ENCODE measurements around the gene ZNF12. TPM values are rescaled to one million over a fixed set of nuclear protein-coding genes. Genes with fewer than 3 reads are reported as not detected.

ZNF12 gene
- total and polyA plus RNA-seq, 4 donors, result 4.4 to 9.9 (median 7.6) TPM

- WGBS, result 96% methylated on average over 146 of the region's 146 CpGs
- TF ChIP-seq RXRA (IDR thresholded peaks at IDR 0.05), result no peak
- TF ChIP-seq JUND (IDR thresholded peaks at IDR 0.05), result no peak
- TF ChIP-seq GABPA (IDR thresholded peaks at IDR 0.05 in 1 of 2, conservative IDR thresholded peaks at IDR 0.05 in 1 of 2), result no peak
- TF ChIP-seq EGR1 (IDR thresholded peaks at IDR 0.05; ENCODE audit: low read depth in 2 of 2), result no peak
- Histone ChIP-seq H3K27ac (ENCODE audit: low read depth in 1 of 2, low read length in 2 of 2) (no peak overlapping the region), H3K9ac (ENCODE audit: low read depth in 1 of 2, low read length in 2 of 2) (no peak overlapping the region), H3K9me3 (ENCODE audit: control insufficient read depth in 4 of 4, low read length in 3 of 4) (peaks cover 2 to 19% (median 8%) of the 10 kb centered on the region in 4 donors), H3K4me3 (ENCODE audit: low read depth in 1 of 3, low read length in 3 of 3) (no peak overlapping the region), H3K27me3 (ENCODE audit: control insufficient read depth in 4 of 4, insufficient read depth in 4 of 4, low read length in 3 of 4) (no peaks in the 10 kb centered on the region), H3K36me3 (ENCODE audit: control insufficient read depth in 4 of 4, insufficient read depth in 3 of 4, low read depth in 1 of 4, low read length in 3 of 4) (peaks cover 21 to 56% (median 26%) of the 10 kb centered on the region in 4 donors), H3K4me1 (ENCODE audit: control insufficient read depth in 4 of 4, insufficient read depth in 4 of 4, low read length in 3 of 4) (no peaks in the 10 kb centered on the region)
- DNase-seq (ENCODE audit: low spot score), result no peak
Measured at GRCh38 chr7:6653071-6654003, 53.4 kb downstream of the ZNF12 start.

DNA sequence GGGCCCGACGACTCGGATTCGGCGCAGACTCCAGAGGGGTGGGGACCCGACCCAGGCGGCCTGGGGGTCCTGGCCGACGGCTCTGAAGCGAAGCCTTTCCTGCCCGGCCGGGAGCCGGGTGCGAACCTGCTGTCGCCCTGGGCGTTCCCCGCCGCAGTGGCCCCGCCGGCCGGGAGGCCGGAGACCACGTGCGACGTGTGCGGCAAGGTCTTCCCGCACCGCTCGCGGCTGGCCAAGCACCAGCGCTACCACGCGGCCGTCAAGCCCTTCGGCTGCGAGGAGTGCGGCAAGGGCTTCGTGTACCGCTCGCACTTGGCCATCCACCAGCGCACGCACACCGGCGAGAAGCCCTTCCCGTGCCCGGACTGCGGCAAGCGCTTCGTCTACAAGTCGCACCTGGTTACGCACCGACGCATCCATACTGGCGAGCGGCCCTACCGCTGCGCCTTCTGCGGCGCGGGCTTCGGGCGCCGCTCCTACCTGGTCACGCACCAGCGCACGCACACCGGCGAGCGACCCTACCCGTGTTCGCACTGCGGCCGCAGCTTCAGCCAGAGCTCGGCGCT, 54.2 kb downstream of the ZNF12 start:
- DNase-seq (ENCODE audit: low spot score), result no peak
- TF ChIP-seq, protein P1, sequence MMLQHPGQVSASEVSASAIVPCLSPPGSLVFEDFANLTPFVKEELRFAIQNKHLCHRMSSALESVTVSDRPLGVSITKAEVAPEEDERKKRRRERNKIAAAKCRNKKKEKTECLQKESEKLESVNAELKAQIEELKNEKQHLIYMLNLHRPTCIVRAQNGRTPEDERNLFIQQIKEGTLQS (IDR thresholded peaks at IDR 0.05), result no peak
- no peak for TF ChIP-seq NR2F2 (IDR thresholded peaks at IDR 0.05)
- TF ChIP-seq HNF4G (IDR thresholded peaks at IDR 0.05), result no peak
- TF ChIP-seq FOXA2 (IDR thresholded peaks at IDR 0.05), result no peak
- TF ChIP-seq, protein P2, sequence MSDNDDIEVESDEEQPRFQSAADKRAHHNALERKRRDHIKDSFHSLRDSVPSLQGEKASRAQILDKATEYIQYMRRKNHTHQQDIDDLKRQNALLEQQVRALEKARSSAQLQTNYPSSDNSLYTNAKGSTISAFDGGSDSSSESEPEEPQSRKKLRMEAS (IDR thresholded peaks at IDR 0.05), result no peak
- TF ChIP-seq, protein P3, sequence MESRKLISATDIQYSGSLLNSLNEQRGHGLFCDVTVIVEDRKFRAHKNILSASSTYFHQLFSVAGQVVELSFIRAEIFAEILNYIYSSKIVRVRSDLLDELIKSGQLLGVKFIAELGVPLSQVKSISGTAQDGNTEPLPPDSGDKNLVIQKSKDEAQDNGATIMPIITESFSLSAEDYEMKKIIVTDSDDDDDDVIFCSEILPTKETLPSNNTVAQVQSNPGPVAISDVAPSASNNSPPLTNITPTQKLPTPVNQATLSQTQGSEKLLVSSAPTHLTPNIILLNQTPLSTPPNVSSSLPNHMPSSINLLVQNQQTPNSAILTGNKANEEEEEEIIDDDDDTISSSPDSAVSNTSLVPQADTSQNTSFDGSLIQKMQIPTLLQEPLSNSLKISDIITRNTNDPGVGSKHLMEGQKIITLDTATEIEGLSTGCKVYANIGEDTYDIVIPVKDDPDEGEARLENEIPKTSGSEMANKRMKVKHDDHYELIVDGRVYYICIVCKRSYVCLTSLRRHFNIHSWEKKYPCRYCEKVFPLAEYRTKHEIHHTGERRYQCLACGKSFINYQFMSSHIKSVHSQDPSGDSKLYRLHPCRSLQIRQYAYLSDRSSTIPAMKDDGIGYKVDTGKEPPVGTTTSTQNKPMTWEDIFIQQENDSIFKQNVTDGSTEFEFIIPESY (IDR thresholded peaks at IDR 0.05), result no peak
- TF ChIP-seq RXRA (IDR thresholded peaks at IDR 0.05), result no peak
- no peak for TF ChIP-seq JUND (IDR thresholded peaks at IDR 0.05)
- TF ChIP-seq HNF4A (conservative IDR thresholded peaks at IDR 0.05), result no peak
- no peak for TF ChIP-seq RAD21 (IDR thresholded peaks at IDR 0.05)
- TF ChIP-seq TAF1 (conservative IDR thresholded peaks at IDR 0.05), result no peak
- TF ChIP-seq YY1 (IDR thresholded peaks at IDR 0.05), result no peak
- TF ChIP-seq FOXA1 (IDR thresholded peaks at IDR 0.05), result no peak
- TF ChIP-seq GABPA (IDR thresholded peaks at IDR 0.05 in 1 of 2, conservative IDR thresholded peaks at IDR 0.05 in 1 of 2), result no peak
- no peak for TF ChIP-seq REST (IDR thresholded peaks at IDR 0.05)
- no peak for TF ChIP-seq SP1 (IDR thresholded peaks at IDR 0.05)
- no peak overlapping the region for H3K27ac ChIP-seq (ENCODE audit: low read depth in 1 of 2, low read length in 2 of 2)
- no peaks in the 10 kb centered on the region for H3K4me1 ChIP-seq (ENCODE audit: control insufficient read depth in 4 of 4, insufficient read depth in 4 of 4, low read length in 3 of 4)
- no peak overlapping the region for H3K9ac ChIP-seq (ENCODE audit: low read depth in 1 of 2, low read length in 2 of 2)
- H3K36me3 ChIP-seq (ENCODE audit: control insufficient read depth in 4 of 4, insufficient read depth in 3 of 4, low read depth in 1 of 4, low read length in 3 of 4), result peaks cover 21 to 64% (median 26%) of the 10 kb centered on the region in 4 donors
- H3K9me3 ChIP-seq (ENCODE audit: control insufficient read depth in 4 of 4, low read length in 3 of 4), result peaks cover 2 to 19% (median 8%) of the 10 kb centered on the region in 4 donors
- H3K4me3 ChIP-seq (ENCODE audit: low read depth in 1 of 3, low read length in 3 of 3), result no peak overlapping the region
- no peaks in the 10 kb centered on the region for H3K27me3 ChIP-seq (ENCODE audit: control insufficient read depth in 4 of 4, insufficient read depth in 4 of 4, low read length in 3 of 4)
- WGBS, result 98% methylated on average over 75 of the region's 75 CpGs

Data from liver (tissue), 9 donors.